Measurements from ENCODE around the gene RFX7.

RFX7 gene

DNA sequence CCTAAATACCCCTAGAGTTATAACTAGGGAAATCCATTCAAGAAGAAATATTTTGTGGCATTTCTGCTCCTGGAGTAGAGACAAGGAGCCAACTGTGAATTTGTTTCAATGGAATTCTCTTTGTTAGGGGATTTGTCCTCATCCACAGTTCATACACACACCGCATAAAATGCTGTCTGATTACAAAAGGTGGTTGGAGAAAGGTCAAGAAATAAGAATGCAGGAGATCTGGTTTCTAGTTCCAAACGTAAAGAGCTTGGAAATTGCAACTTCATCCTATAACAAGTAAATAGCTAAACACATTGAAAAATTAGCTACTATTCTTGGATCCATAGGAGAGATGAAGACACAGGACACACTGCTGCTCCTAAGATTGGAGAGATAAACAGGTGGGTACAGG, 184.0 kb downstream of the RFX7 start:
- H3K27ac ChIP-seq (ENCODE audit: low read depth, low read length) = no peak overlapping the region

DNA sequence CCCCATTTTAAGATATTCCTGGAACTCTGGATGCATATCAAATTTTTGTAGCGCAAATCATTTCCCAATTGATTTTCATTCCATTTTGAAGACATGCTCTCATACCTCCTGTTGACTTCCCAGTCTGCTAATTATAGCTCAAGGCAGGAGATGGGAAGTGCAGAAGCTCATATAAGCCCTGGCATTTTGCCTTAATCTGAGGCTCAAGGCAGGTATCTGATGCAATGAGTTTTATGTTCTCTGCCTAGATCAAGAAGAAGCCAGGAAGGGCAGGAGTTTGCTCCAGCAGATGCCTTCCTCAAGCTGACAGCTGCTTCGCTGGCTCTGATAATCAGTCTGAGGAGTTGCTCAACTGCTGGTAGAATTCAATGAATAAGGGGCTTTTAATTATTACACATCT, 184.7 kb downstream of the RFX7 start:
- no peak overlapping the region for H3K27ac ChIP-seq (ENCODE audit: low read depth, low read length)
- H3K4me1 ChIP-seq (ENCODE audit: insufficient read depth, low read length) = no peaks in the 10 kb centered on the region
- no peak overlapping the region for H3K9ac ChIP-seq (ENCODE audit: low read length)
- H3K36me3 ChIP-seq (ENCODE audit: insufficient read depth, low read length) = no peaks in the 10 kb centered on the region
- H3K27me3 ChIP-seq (ENCODE audit: control insufficient read depth in 1 of 2, insufficient read depth in 2 of 2, low read length in 2 of 2) = no peaks in the 10 kb centered on the region
- H3K4me3 ChIP-seq (ENCODE audit: low read depth in 1 of 2, low read length in 2 of 2) = no peak overlapping the region
- H3K9me3 ChIP-seq (ENCODE audit: low read length) = no peaks in the 10 kb centered on the region

More for the DNA sequence above, 184.0 kb downstream of the RFX7 start:
- no peaks in the 10 kb centered on the region for H3K9me3 ChIP-seq (ENCODE audit: low read length)
- no peaks in the 10 kb centered on the region for H3K4me1 ChIP-seq (ENCODE audit: insufficient read depth, low read length)
- H3K27me3 ChIP-seq (ENCODE audit: control insufficient read depth in 1 of 2, insufficient read depth in 2 of 2, low read length in 2 of 2) = no peaks in the 10 kb centered on the region
- no peaks in the 10 kb centered on the region for H3K36me3 ChIP-seq (ENCODE audit: insufficient read depth, low read length)
- H3K4me3 ChIP-seq (ENCODE audit: low read depth in 1 of 2, low read length in 2 of 2) = no peak overlapping the region
- H3K9ac ChIP-seq (ENCODE audit: low read length) = no peak overlapping the region

DNA sequence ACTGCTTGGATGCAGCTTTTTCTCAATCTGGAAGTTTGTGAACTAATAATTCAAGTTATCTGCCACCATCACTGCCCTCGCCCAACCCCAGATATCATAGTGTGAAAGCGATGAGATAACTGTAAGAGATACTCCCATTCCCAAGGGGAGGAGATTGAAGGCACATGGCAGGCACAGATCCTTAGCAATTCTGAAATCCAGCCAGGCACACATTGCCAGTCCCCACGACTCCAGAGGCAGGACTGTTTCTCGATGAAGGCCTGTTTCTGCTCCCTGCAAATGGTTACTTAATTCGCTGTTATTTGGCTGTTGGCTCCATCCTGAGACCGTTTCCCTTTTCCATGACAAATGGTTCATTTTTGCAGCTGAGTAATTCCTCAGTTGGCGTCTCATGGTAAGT, 187.1 kb downstream of the RFX7 start:
- Histone ChIP-seq H3K9ac (ENCODE audit: low read length) (no peak overlapping the region), H3K36me3 (ENCODE audit: insufficient read depth, low read length) (no peaks in the 10 kb centered on the region), H3K27ac (ENCODE audit: low read depth, low read length) (no peak overlapping the region), H3K4me3 (ENCODE audit: low read depth in 1 of 2, low read length in 2 of 2) (no peak overlapping the region), H3K4me1 (ENCODE audit: insufficient read depth, low read length) (no peaks in the 10 kb centered on the region), H3K27me3 (ENCODE audit: control insufficient read depth in 1 of 2, insufficient read depth in 2 of 2, low read length in 2 of 2) (no peaks in the 10 kb centered on the region), H3K9me3 (ENCODE audit: low read length) (no peaks in the 10 kb centered on the region)

DNA sequence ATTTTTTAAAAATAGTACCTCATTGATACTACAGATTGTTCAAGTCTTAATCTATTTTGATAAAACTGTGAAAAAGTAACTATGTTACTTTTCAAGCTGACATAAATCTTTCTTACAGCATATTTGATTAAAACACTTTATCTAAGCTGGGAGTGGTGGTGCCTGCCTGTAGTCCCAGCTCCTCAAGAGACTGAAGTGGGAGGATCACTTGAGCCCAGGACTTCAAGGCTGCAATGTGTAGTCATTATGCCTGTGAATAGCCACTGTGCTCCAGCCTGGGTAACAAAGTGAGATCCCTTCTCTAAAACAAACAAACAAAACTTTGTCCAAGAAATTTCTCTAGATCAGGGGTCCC, 190.7 kb downstream of the RFX7 start:
- Histone ChIP-seq H3K9ac (ENCODE audit: low read length) (no peak overlapping the region), H3K36me3 (ENCODE audit: insufficient read depth, low read length) (no peaks in the 10 kb centered on the region), H3K4me3 (ENCODE audit: low read depth in 1 of 2, low read length in 2 of 2) (no peak overlapping the region), H3K9me3 (ENCODE audit: low read length) (no peaks in the 10 kb centered on the region), H3K27ac (ENCODE audit: low read depth, low read length) (no peak overlapping the region), H3K27me3 (ENCODE audit: control insufficient read depth in 1 of 2, insufficient read depth in 2 of 2, low read length in 2 of 2) (no peaks in the 10 kb centered on the region), H3K4me1 (ENCODE audit: insufficient read depth, low read length) (no peaks in the 10 kb centered on the region)

DNA sequence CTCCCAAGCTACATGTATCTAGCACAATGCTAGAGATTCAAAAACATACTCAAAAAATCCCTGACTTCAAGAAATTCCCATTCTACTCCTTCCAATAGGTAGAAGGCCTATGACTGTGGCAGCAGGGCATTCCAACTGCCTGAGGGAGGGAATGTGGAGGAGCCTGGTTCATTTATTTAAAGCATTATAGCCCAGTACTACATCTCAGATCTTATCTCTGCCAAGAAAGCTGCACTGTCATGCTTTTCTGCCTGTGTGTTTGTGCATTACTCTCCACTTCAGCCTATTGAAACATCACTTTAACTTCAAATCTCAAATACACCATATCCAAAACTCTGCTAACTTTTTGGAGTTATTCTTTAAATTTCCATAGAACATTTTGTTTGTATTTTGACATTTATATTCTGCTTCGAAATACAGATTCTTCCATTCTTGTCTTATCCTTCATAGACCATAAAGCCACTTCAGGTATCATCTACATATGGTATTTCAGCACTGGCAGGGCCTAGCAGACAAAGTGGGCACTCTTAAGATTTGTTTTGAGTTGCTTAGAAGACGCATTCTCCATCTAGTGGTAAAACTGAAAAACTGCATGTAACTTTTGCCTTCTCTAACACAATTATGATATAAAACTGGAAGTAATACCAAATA, 191.2 kb downstream of the RFX7 start:
- Histone ChIP-seq H3K9ac (ENCODE audit: low read length) (no peak overlapping the region), H3K27ac (ENCODE audit: low read depth, low read length) (no peak overlapping the region), H3K4me3 (ENCODE audit: low read depth in 1 of 2, low read length in 2 of 2) (no peak overlapping the region), H3K4me1 (ENCODE audit: insufficient read depth, low read length) (no peaks in the 10 kb centered on the region), H3K9me3 (ENCODE audit: low read length) (no peaks in the 10 kb centered on the region), H3K27me3 (ENCODE audit: control insufficient read depth in 1 of 2, insufficient read depth in 2 of 2, low read length in 2 of 2) (no peaks in the 10 kb centered on the region), H3K36me3 (ENCODE audit: insufficient read depth, low read length) (no peaks in the 10 kb centered on the region)

DNA sequence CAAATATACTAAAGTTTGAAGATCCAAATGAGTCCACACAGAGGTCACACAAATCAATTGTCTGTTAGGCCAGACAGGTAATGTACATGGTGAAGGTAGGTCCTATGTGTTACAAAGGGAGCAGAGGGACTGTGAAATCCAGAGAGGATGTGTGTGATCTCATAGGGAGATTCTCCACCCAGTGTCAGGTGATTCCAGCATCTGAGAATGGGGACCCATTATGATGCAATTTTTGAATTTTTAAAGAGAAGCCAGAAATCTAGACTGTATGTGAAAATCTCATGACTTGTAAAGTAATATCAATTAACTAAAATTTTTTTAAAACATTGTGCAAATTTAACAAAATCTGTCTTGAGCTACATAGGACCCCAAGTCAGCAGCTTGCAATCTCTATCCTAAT, 192.0 kb downstream of the RFX7 start:
- Histone ChIP-seq H3K4me3 (ENCODE audit: low read depth in 1 of 2, low read length in 2 of 2) (no peak overlapping the region), H3K9ac (ENCODE audit: low read length) (no peak overlapping the region), H3K27ac (ENCODE audit: low read depth, low read length) (no peak overlapping the region), H3K36me3 (ENCODE audit: insufficient read depth, low read length) (no peaks in the 10 kb centered on the region), H3K4me1 (ENCODE audit: insufficient read depth, low read length) (no peaks in the 10 kb centered on the region), H3K27me3 (ENCODE audit: control insufficient read depth in 1 of 2, insufficient read depth in 2 of 2, low read length in 2 of 2) (no peaks in the 10 kb centered on the region), H3K9me3 (ENCODE audit: low read length) (no peaks in the 10 kb centered on the region)

DNA sequence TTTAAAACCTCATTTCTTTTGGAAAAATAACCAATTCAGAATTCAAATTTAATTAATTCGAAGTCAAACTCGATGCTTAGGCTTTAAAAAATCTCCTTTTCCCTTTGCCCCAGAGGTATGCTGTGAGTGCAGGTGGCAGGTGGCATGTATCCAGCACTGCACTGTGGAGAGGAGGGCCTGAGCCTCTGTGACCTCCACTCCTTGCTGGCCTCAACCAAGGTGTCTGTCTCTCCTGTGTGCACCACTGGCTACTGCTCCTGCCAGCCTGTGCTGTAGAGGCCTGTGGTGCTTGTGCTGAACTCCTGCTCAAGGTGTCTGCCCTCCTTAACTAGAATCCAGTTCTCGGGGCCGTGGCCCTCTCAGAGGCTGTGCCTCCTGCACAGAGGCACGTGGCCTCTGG, 194.1 kb downstream of the RFX7 start:
- H3K4me3 ChIP-seq (ENCODE audit: low read depth in 1 of 2, low read length in 2 of 2) = no peak overlapping the region
- no peaks in the 10 kb centered on the region for H3K27me3 ChIP-seq (ENCODE audit: control insufficient read depth in 1 of 2, insufficient read depth in 2 of 2, low read length in 2 of 2)
- no peak overlapping the region for H3K9ac ChIP-seq (ENCODE audit: low read length)
- no peaks in the 10 kb centered on the region for H3K36me3 ChIP-seq (ENCODE audit: insufficient read depth, low read length)
- H3K27ac ChIP-seq (ENCODE audit: low read depth, low read length) = no peak overlapping the region
- H3K4me1 ChIP-seq (ENCODE audit: insufficient read depth, low read length) = no peaks in the 10 kb centered on the region
- no peaks in the 10 kb centered on the region for H3K9me3 ChIP-seq (ENCODE audit: low read length)

DNA sequence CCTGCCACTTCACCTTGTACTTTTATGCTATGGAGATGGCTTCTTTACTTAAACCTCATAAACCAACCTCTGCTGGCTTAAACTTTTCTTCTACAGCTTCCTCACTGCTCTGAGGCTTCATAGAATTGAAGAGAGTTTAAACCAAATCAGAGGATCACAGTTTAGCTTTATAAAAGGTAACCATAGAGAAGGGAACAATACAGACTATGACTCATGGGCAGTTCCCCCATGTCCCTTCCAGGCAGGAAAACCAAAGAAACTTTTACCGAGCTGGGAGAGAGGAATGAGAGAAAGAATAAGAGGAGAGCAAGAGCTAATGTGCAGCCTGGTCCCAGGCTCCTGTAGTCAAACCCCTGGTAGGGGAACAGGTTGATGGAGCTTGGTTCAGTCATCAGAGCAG, 196.3 kb downstream of the RFX7 start:
- H3K36me3 ChIP-seq (ENCODE audit: insufficient read depth, low read length) = no peaks in the 10 kb centered on the region
- H3K9ac ChIP-seq (ENCODE audit: low read length) = no peak overlapping the region
- H3K9me3 ChIP-seq (ENCODE audit: low read length) = no peaks in the 10 kb centered on the region
- no peak overlapping the region for H3K27ac ChIP-seq (ENCODE audit: low read depth, low read length)
- H3K27me3 ChIP-seq (ENCODE audit: control insufficient read depth in 1 of 2, insufficient read depth in 2 of 2, low read length in 2 of 2) = no peaks in the 10 kb centered on the region
- no peak overlapping the region for H3K4me3 ChIP-seq (ENCODE audit: low read depth in 1 of 2, low read length in 2 of 2)
- no peaks in the 10 kb centered on the region for H3K4me1 ChIP-seq (ENCODE audit: insufficient read depth, low read length)

DNA sequence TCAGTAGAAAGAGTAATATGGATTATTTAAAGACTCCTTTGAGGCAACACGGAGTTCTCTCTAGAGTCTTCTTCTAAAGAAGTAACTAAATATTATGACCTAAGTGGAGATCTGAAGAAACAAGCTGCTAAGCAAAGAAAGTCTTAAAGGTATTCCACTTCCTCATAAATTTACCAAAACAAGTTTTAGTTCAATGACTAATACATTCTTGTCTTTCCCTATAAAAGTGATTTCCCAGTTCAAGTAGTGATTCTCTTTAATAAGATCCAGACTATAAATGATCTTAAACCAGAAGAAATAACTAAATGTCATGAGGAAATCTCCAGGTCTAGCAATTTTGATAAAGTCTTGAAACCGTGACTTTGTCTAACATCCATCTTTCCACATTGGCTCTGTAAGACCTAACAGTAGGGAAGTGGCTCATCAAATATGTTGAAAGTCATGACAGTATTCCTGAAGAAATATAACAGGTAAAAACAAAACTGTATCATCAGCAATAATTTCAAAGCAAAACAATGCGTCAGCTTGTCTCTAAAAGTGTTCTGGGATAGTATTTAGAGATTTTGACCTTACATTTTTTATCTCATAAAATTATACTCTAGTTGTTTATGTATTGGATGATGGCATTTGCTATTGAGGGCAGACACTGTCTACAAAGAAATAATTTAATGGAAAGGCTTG, 198.5 kb downstream of the RFX7 start:
- Histone ChIP-seq H3K36me3 (ENCODE audit: insufficient read depth, low read length) (no peaks in the 10 kb centered on the region), H3K4me1 (ENCODE audit: insufficient read depth, low read length) (no peaks in the 10 kb centered on the region), H3K27ac (ENCODE audit: low read depth, low read length) (no peak overlapping the region), H3K4me3 (ENCODE audit: low read depth in 1 of 2, low read length in 2 of 2) (no peak overlapping the region), H3K9me3 (ENCODE audit: low read length) (no peaks in the 10 kb centered on the region), H3K27me3 (ENCODE audit: control insufficient read depth in 1 of 2, insufficient read depth in 2 of 2, low read length in 2 of 2) (no peaks in the 10 kb centered on the region), H3K9ac (ENCODE audit: low read length) (no peak overlapping the region)

DNA sequence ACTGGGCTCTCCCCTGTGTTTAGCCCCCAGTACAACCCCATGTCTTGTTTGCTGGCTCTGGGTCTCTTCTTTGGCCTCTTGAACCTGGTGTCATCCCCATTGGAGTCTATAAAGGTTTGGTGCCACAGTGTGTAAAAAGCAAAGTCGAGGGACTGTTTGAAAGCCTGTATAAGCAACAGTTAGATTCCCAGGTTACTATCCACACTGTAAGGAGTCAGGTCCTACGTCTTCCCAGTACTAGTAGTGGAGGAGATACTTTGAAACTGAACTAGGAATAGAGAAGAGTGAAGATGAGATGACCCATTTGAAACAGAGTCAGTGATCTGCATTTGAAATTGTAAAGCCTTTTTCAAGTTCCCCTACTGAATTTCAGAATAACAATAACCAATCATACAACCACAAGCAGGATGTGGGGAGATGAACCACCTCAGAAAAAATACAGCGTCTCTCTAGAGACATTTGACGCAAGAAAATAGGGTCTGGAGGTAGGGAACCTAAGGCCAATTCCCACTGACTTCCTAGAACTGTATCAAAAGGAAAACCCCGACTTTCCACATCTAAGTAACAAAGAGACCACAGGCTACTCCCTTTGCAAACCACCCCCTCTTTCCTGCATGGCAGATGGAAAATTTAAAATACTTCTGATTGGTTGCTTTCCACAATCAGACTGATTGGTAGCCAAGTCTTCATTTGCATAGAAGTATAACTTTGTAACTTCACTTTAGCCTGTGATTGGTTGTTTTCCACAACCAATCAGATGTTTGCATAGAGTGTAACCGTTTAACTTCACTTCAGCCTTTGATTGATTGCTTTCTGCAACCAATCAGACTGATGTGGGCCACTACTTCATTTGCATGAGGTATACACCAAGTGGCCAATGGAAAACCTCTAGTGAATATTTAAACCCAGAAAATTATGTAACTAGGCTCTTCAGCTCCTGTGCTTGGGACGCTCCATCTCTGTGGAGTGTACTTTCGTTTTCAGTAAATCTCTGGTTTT, 200.4 kb downstream of the RFX7 start:
- no peaks in the 10 kb centered on the region for H3K27me3 ChIP-seq (ENCODE audit: control insufficient read depth in 1 of 2, insufficient read depth in 2 of 2, low read length in 2 of 2)
- H3K9me3 ChIP-seq (ENCODE audit: low read length) = no peaks in the 10 kb centered on the region
- no peak overlapping the region for H3K4me3 ChIP-seq (ENCODE audit: low read depth in 1 of 2, low read length in 2 of 2)
- no peaks in the 10 kb centered on the region for H3K36me3 ChIP-seq (ENCODE audit: insufficient read depth, low read length)
- H3K4me1 ChIP-seq (ENCODE audit: insufficient read depth, low read length) = no peaks in the 10 kb centered on the region
- H3K27ac ChIP-seq (ENCODE audit: low read depth, low read length) = no peak overlapping the region
- H3K9ac ChIP-seq (ENCODE audit: low read length) = no peak overlapping the region

DNA sequence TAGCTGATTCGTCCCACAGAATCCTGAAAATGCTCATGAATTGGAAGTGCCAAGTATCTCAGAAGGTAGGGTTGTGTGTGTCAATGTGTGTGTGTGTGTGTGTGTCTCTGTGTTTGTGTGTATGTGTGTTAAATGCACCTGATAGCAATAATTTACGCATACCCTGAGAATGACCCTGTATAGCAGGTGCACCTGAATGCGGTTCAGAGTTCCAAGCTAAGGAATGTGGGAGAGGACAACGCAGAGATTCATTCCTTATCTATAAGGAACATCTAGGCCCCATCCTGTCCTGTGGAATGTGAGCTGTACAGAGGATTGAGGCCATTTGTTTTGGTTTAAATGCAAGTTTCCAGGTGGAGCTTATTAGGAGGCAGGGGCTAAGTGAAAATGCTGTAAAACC, 201.2 kb downstream of the RFX7 start:
- no peaks in the 10 kb centered on the region for H3K4me1 ChIP-seq (ENCODE audit: insufficient read depth, low read length)
- H3K9me3 ChIP-seq (ENCODE audit: low read length) = no peaks in the 10 kb centered on the region
- H3K27ac ChIP-seq (ENCODE audit: low read depth, low read length) = no peak overlapping the region
- H3K27me3 ChIP-seq (ENCODE audit: control insufficient read depth in 1 of 2, insufficient read depth in 2 of 2, low read length in 2 of 2) = no peaks in the 10 kb centered on the region
- H3K36me3 ChIP-seq (ENCODE audit: insufficient read depth, low read length) = no peaks in the 10 kb centered on the region
- no peak overlapping the region for H3K9ac ChIP-seq (ENCODE audit: low read length)
- no peak overlapping the region for H3K4me3 ChIP-seq (ENCODE audit: low read depth in 1 of 2, low read length in 2 of 2)
